ENCODE data around the gene GNL1.
"Not testable (repeated sequence)": the region's sequence is repeated elsewhere in the genome, so short reads cannot be mapped to it uniquely, and the experiment has no call there.

Gene GNL1

GRCh38 chr6:30495993-30496392, 60.3 kb downstream of the GNL1 start:
- DNase-seq (ENCODE audit: low spot score), result no peak

- not testable (repeated sequence) for DNase-seq (ENCODE audit: low spot score)
These were observed 61.2 kb downstream of the GNL1 start for GRCh38 chr6:30495060-30495459.

- no peak for DNase-seq (ENCODE audit: low spot score)
These were observed 61.9 kb downstream of the GNL1 start for GRCh38 chr6:30494291-30494861.

DNA sequence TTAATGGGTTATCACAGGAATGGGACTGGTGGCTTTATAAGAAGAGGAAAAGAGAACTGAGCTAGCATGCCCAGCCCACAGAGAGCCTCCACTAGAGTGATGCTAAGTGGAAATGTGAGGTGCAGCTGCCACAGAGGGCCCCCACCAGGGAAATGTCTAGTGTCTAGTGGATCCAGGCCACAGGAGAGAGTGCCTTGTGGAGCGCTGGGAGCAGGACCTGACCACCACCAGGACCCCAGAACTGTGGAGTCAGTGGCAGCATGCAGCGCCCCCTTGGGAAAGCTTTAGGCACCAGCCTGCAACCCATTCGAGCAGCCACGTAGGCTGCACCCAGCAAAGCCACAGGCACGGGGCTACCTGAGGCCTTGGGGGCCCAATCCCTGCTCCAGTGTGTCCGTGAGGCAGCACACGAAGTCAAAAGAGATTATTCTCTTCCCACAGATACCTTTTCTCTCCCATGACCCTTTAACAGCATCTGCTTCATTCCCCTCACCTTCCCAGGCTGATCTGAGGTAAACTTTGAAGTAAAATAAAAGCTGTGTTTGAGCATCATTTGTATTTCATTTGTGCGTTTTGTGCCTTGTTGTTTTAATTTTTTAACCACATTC, 62.5 kb downstream of the GNL1 start:
- no peak for DNase-seq (ENCODE audit: low spot score)

DNA sequence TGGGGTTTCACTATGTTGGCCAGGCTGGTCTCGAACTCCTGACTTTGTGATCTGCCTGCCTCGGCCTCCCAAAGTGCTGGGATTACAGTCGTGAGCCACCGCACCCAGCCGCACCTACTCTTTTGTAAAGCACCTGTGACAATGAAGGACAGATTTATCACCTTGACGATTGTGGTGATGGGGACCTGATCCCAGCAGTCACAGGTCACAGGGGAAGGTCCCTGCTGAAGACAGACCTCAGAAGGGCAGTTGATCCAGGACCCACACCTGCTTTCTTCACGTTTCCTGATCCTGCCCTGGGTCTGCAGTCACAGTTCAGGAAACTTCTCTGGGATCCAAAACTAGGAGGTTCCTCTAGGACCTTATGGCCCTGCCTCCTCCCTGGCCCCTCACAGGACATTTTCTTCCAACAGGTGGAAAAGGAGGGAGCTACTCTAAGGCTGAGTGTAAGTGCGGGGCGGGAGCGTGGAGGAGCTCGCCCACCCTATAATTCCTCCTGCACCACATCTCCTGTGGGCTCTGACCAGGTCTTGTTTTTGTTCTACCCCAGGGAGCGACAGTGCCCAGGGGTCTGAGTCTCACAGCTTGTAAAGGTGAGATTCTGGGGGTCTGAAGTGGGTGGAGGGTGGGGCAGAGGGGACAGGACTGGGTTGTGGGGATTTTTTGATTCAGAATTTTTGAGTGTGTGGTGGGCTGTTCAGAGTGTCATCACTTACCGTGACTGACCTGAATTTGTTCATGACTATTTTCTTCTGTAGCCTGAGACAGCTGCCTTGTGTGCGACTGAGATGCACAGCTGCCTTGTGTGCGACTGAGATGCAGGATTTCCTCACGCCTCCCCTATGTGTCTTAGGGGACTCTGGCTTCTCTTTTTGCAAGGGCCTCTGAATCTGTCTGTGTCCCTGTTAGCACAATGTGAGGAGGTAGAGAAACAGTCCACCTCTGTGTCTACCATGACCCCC, 64.0 kb downstream of the GNL1 start:
- no peak for DNase-seq (ENCODE audit: low spot score)
